Measurements from ENCODE around the gene ECHS1. TPM values are rescaled to one million over a fixed set of nuclear protein-coding genes. Genes with fewer than 3 reads are reported as not detected.
A peak's percentile ranks its signal among the peaks of the same experiment; 100 is the strongest.

The ECHS1 gene
- total RNA-seq, 1 experiment from 2014 or later = 90.7 TPM

DNA sequence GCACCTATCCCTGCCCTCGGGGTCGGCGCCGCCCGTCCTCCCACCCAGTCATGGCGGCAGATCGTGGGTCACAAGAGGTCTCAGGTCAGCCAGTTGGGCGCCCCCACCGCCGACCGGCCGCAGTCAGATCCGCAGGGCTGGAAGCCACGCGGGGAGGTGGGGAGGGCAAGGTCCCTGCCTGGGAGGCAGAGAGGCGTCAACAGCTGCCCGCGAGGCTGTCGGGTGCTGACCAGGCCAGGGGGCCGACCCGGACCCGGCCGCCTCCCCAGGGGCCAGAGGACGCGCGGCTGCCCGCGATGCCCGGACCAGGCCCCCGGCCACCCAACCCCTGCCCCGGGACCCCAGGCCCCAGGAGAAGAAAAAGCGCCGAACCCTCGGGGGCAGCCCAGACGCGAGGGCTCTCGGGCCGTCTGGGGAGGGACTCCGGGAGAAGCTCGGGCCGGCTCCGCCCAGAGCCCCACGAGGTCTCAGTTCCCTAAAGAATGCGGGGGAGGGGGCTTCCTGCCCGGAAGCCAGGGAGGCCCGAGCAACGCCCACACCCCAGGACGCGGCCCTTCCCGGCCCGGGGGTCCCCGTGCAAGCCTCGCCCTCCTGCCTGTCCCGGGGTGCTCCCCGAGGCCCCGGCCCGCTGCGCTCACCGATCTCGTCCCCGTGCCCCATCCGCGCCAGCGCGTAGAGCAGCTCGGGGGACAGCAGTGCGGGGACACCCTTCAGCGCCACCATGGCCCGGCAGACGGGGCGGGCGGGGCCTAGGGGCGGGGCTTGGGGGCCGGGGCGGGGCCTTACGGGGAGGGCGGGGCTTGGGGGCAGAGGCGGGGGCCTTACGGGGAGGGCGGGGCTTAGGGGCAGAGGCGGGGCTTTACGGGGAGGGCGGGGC is 15.6 kb downstream of the ECHS1 start, which contains the start of gene FUOM:
Gene FUOM, minus strand, starts transcription at position 735 of the 877 bp plus-strand sequence. Its CDS starts 12 bp downstream, at position 723.
- CTCF ChIA-PET = no interaction called here
- no peaks in the 10 kb centered on the region for H3K27me3 ChIP-seq (ENCODE audit: insufficient read depth, low read depth)
- POLR2A ChIA-PET (ENCODE audit: unreplicated experiment) = no interaction called here
- intact Hi-C loops (cut with micrococcal nuclease; ENCODE audit: unreplicated experiment) = no loop called here
- TF ChIP-seq, protein P1, sequence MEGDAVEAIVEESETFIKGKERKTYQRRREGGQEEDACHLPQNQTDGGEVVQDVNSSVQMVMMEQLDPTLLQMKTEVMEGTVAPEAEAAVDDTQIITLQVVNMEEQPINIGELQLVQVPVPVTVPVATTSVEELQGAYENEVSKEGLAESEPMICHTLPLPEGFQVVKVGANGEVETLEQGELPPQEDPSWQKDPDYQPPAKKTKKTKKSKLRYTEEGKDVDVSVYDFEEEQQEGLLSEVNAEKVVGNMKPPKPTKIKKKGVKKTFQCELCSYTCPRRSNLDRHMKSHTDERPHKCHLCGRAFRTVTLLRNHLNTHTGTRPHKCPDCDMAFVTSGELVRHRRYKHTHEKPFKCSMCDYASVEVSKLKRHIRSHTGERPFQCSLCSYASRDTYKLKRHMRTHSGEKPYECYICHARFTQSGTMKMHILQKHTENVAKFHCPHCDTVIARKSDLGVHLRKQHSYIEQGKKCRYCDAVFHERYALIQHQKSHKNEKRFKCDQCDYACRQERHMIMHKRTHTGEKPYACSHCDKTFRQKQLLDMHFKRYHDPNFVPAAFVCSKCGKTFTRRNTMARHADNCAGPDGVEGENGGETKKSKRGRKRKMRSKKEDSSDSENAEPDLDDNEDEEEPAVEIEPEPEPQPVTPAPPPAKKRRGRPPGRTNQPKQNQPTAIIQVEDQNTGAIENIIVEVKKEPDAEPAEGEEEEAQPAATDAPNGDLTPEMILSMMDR (conservative IDR thresholded peaks at IDR 0.05) = no peak
- TF ChIP-seq EZH2 (IDR thresholded peaks at IDR 0.05; ENCODE audit: low read depth) = no peak
- peak in 1 of 2 experiments; percentile 41 for DNase-seq
- H3K4me1 ChIP-seq (replicated peaks; ENCODE audit: insufficient read depth) = no peaks in the 10 kb centered on the region
- H3K36me3 ChIP-seq (ENCODE audit: low read depth) = no peaks in the 10 kb centered on the region
- no peaks in the 10 kb centered on the region for H4K20me1 ChIP-seq (ENCODE audit: insufficient read depth)
- H3K4me2 ChIP-seq = peak within 1 kb of the TSS; percentile 82
- BruUV-seq (replicated peaks) = no TSS peak
- peak within 1 kb of the TSS; percentile 82 for H2AFZ ChIP-seq
- H3F3A ChIP-seq (ENCODE audit: insufficient read depth, low read depth) = no peaks in the 10 kb centered on the region
- H3K27ac ChIP-seq = no peak within 1 kb of the TSS
- H3K79me2 ChIP-seq (ENCODE audit: low read depth) = no peaks in the 10 kb centered on the region
- H3K9me3 ChIP-seq (ENCODE audit: insufficient read depth, low read depth) = no peaks in the 10 kb centered on the region
- peak within 1 kb of the TSS; percentile 63 for H3K4me3 ChIP-seq
- no peaks in the 10 kb centered on the region for H3K9me2 ChIP-seq (ENCODE audit: insufficient read depth)

DNA sequence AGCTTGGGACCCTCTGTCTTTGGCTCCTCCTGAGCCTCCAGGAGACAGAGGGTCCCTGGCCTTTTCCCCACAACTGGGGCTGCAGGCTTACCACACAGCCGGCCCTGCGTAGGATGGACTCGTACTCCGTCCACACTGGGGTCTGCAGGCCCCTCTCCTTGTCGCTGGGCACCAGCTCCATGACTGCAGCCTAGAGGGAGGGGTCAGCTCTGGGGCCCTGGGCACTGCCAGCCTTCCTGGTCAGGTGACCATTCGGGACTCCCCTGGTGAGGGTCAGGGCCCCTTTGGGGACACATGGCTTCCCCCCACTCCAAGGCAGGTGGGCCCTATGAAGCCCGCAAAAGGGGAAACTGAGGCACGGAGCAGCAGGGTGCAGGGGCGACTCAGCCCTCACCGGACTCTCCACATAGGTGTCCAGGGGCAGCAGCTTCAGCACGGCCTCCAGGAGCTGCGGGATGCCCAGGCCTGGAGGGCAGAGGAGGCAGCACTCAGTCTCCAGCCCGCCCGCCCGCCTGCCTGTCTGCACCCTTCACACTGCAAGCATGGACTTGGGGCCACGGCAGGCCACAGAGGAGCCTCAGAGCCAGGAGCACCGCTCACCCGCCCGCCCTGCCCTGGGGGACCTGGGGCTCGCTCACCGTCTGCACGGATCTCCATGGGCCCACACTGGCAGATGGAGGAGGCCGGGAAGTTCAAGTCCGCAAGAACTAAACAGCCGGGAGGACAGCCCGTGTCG is 16.4 kb downstream of the ECHS1 start:
- no peak for DNase-seq
- Histone ChIP-seq H3K9me2 (ENCODE audit: insufficient read depth) (no peaks in the 10 kb centered on the region), H3K4me3 (peak overlapping the region; percentile 63), H4K20me1 (ENCODE audit: insufficient read depth) (no peaks in the 10 kb centered on the region), H3K36me3 (ENCODE audit: low read depth) (no peaks in the 10 kb centered on the region), H2AFZ (peak overlapping the region; percentile 82), H3K27me3 (ENCODE audit: insufficient read depth, low read depth) (no peaks in the 10 kb centered on the region), H3F3A (ENCODE audit: insufficient read depth, low read depth) (no peaks in the 10 kb centered on the region), H3K9me3 (ENCODE audit: insufficient read depth, low read depth) (no peaks in the 10 kb centered on the region), H3K27ac (no peak overlapping the region), H3K4me1 (replicated peaks; ENCODE audit: insufficient read depth) (no peaks in the 10 kb centered on the region), H3K79me2 (ENCODE audit: low read depth) (no peaks in the 10 kb centered on the region), H3K4me2 (peak overlapping the region; percentile 82)
- TSS peak; percentile 20 for BruUV-seq (replicated peaks)
- intact Hi-C loops (cut with micrococcal nuclease; ENCODE audit: unreplicated experiment) = no loop called here
- no peak for TF ChIP-seq EZH2 (IDR thresholded peaks at IDR 0.05; ENCODE audit: low read depth)
- TF ChIP-seq, protein P1 (conservative IDR thresholded peaks at IDR 0.05) = no peak
- POLR2A ChIA-PET (ENCODE audit: unreplicated experiment) = no interaction called here
- CTCF ChIA-PET = no interaction called here

DNA sequence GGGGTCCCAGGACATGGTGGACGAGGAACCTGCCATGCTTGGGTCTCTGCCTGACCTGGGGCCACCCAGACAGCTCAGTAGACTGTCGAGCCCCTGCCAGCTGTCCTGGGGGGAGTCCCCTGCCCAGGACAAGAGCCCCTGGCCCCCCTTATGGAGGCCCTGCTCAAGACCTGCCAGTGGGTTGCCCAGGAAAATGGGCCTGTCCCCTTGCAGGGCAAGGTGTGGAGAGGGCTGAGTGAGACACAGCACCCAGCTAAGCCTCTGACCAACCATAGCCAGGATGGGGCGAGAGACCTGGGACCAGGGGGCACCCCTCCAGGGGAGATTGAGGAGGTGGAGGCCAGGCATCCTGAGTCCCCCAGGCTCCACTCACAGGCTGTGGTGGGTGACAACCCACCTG is 17.2 kb downstream of the ECHS1 start:
- H2AFZ ChIP-seq = no peak overlapping the region
- intact Hi-C loops (cut with micrococcal nuclease; ENCODE audit: unreplicated experiment) = no loop called here
- H3F3A ChIP-seq (ENCODE audit: insufficient read depth, low read depth) = no peaks in the 10 kb centered on the region
- POLR2A ChIA-PET (ENCODE audit: unreplicated experiment) = no interaction called here
- CTCF ChIA-PET = no interaction called here
- no peaks in the 10 kb centered on the region for H3K27me3 ChIP-seq (ENCODE audit: insufficient read depth, low read depth)
- no peaks in the 10 kb centered on the region for H3K9me2 ChIP-seq (ENCODE audit: insufficient read depth)
- H3K36me3 ChIP-seq (ENCODE audit: low read depth) = no peaks in the 10 kb centered on the region
- no peaks in the 10 kb centered on the region for H3K9me3 ChIP-seq (ENCODE audit: insufficient read depth, low read depth)
- H4K20me1 ChIP-seq (ENCODE audit: insufficient read depth) = no peaks in the 10 kb centered on the region
- no peak for DNase-seq
- no peak overlapping the region for H3K4me3 ChIP-seq
- H3K27ac ChIP-seq = no peak overlapping the region
- no peak for TF ChIP-seq EZH2 (IDR thresholded peaks at IDR 0.05; ENCODE audit: low read depth)
- TF ChIP-seq, protein P1 (conservative IDR thresholded peaks at IDR 0.05) = no peak
- no peaks in the 10 kb centered on the region for H3K79me2 ChIP-seq (ENCODE audit: low read depth)
- no TSS peak for BruUV-seq (replicated peaks)
- 0 out of 2 replicates have a peak overlapping the region, but pooled peaks have one; percentile 82 for H3K4me2 ChIP-seq
- H3K4me1 ChIP-seq (replicated peaks; ENCODE audit: insufficient read depth) = no peaks in the 10 kb centered on the region
